ENCODE results near the gene SIGLEC12.
"Not testable (repeated sequence)": the region's sequence is repeated elsewhere in the genome, so short reads cannot be mapped to it uniquely, and the experiment has no call there.

The SIGLEC12 gene

GRCh38 chr19:51450730-51451307 is 50.8 kb downstream of the SIGLEC12 start:
- 87% methylated on average over 5 of the region's 5 CpGs for WGBS
- no peaks in the 10 kb centered on the region; the same call in 1 of the 2 replicates for H3K27me3 ChIP-seq (ENCODE audit: insufficient read depth, low read length)

GRCh38 chr19:51448411-51449016 is 53.1 kb downstream of the SIGLEC12 start:
- Histone ChIP-seq H3K27me3 (ENCODE audit: insufficient read depth, low read length) (no peaks in the 10 kb centered on the region; the same call in 1 of the 2 replicates), H3K4me3 (ENCODE audit: low read length) (no peak overlapping the region), H3K36me3 (ENCODE audit: insufficient read depth, low read length) (no peaks in the 10 kb centered on the region), H3K4me1 (ENCODE audit: insufficient read depth, low read length) (no peaks in the 10 kb centered on the region), H3K9me3 (ENCODE audit: insufficient read depth, low read depth, low read length) (0 out of 2 replicates have a peak, but pooled peaks cover 2% of the 10 kb centered on the region), H3K9ac (ENCODE audit: low read depth, low read length) (no peak overlapping the region), H3K27ac (ENCODE audit: low read depth, low read length) (no peak overlapping the region)
- 84% methylated on average over 13 of the region's 13 CpGs for WGBS

More at GRCh38 chr19:51450730-51451307, 50.8 kb downstream of the SIGLEC12 start:
- H3K9ac ChIP-seq (ENCODE audit: low read depth, low read length) = no peak overlapping the region
- no peak overlapping the region for H3K27ac ChIP-seq (ENCODE audit: low read depth, low read length)
- no peaks in the 10 kb centered on the region for H3K4me1 ChIP-seq (ENCODE audit: insufficient read depth, low read length)
- no peaks in the 10 kb centered on the region for H3K36me3 ChIP-seq (ENCODE audit: insufficient read depth, low read length)
- 0 out of 2 replicates have a peak, but pooled peaks cover 2% of the 10 kb centered on the region for H3K9me3 ChIP-seq (ENCODE audit: insufficient read depth, low read depth, low read length)
- no peak overlapping the region for H3K4me3 ChIP-seq (ENCODE audit: low read length)

DNA sequence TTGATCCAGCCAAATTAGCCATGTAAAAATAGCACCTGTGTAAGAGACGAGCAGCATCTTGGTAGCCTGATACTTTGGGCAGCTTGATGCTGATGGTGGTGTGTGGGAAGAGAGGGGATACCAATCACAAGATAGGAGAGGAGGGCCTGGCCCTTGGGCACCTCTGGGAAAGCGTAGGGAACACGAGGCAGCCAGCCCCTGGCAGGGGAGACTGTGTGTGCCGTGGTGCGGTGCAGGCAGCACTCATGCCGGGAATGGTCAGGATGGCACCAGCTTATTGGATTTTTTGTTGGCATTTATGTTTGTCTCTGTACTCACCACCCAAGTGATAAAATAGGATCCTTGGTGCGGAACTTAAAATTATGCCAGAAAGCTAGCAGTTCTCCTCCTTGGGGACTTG is 53.6 kb downstream of the SIGLEC12 start:
- H3K9ac ChIP-seq (ENCODE audit: low read depth, low read length) = no peak overlapping the region
- no peak overlapping the region for H3K27ac ChIP-seq (ENCODE audit: low read depth, low read length)
- H3K9me3 ChIP-seq (ENCODE audit: insufficient read depth, low read depth, low read length) = 0 out of 2 replicates have a peak, but pooled peaks cover 2% of the 10 kb centered on the region
- no peaks in the 10 kb centered on the region for H3K36me3 ChIP-seq (ENCODE audit: insufficient read depth, low read length)
- H3K4me3 ChIP-seq (ENCODE audit: low read length) = no peak overlapping the region
- no peaks in the 10 kb centered on the region for H3K4me1 ChIP-seq (ENCODE audit: insufficient read depth, low read length)
- H3K27me3 ChIP-seq (ENCODE audit: insufficient read depth, low read length) = no peaks in the 10 kb centered on the region; the same call in 1 of the 2 replicates
- WGBS = 91% methylated on average over 7 of the region's 7 CpGs

GRCh38 chr19:51447510-51447909 is 54.1 kb downstream of the SIGLEC12 start:
- 81% methylated on average over 3 of the region's 3 CpGs for WGBS
- H3K4me3 ChIP-seq (ENCODE audit: low read length); H3K27me3 ChIP-seq (ENCODE audit: insufficient read depth, low read length); H3K36me3 ChIP-seq (ENCODE audit: insufficient read depth, low read length); H3K9me3 ChIP-seq (ENCODE audit: insufficient read depth, low read depth, low read length); H3K9ac ChIP-seq (ENCODE audit: low read depth, low read length); H3K27ac ChIP-seq (ENCODE audit: low read depth, low read length); H3K4me1 ChIP-seq (ENCODE audit: insufficient read depth, low read length): not testable (repeated sequence)

GRCh38 chr19:51441410-51442390 is 59.9 kb downstream of the SIGLEC12 start:
- H3K4me3 ChIP-seq (ENCODE audit: low read length) = no peak overlapping the region
- no peak overlapping the region for H3K27ac ChIP-seq (ENCODE audit: low read depth, low read length)
- peaks cover 5% of the 10 kb centered on the region; the same call in 1 of the 2 replicates for H3K4me1 ChIP-seq (ENCODE audit: insufficient read depth, low read length)
- H3K9ac ChIP-seq (ENCODE audit: low read depth, low read length) = no peak overlapping the region
- no peaks in the 10 kb centered on the region for H3K36me3 ChIP-seq (ENCODE audit: insufficient read depth, low read length)
- no peaks in the 10 kb centered on the region for H3K9me3 ChIP-seq (ENCODE audit: insufficient read depth, low read depth, low read length)
- 78% methylated on average over 30 of the region's 31 CpGs for WGBS
- no peaks in the 10 kb centered on the region; the same call in 1 of the 2 replicates for H3K27me3 ChIP-seq (ENCODE audit: insufficient read depth, low read length)
